H9 (cell line): ENCODE results near the gene KLHDC9. TPM values are rescaled to one million over a fixed set of nuclear protein-coding genes. Genes with fewer than 3 reads are reported as not detected.

Experiments
- DNase-seq: peaks from one replicate; pipeline ENCODE4 v3.0.0-alpha.2; 2017
- H2AFZ ChIP-seq: one replicate; pipeline ENCODE4 v1.6.1; 2013; ENCODE audit warnings: mild to moderate bottlenecking, low read length, control low read depth, moderate library complexity
- H2AK5ac ChIP-seq: 2 replicates; pipeline ENCODE4 v1.6.1; 2013; ENCODE audit warnings: low read length, control low read depth, mixed read lengths; ENCODE audit not compliant: insufficient read length
- H2BK120ac ChIP-seq: one replicate; pipeline ENCODE4 v1.6.1; 2013; ENCODE audit warnings: low read depth, mild to moderate bottlenecking, low read length, control low read depth, inconsistent platforms; ENCODE audit not compliant: poor library complexity, severe bottlenecking
- H2BK12ac ChIP-seq: 2 replicates; pipeline ENCODE4 v1.6.1; 2013; ENCODE audit warnings: low read length, control low read depth, mixed read lengths, low read depth; ENCODE audit not compliant: insufficient read length
- H2BK15ac ChIP-seq: 2 replicates; pipeline ENCODE4 v1.6.1; 2013; ENCODE audit warnings: low read depth, low read length, control low read depth
- H2BK20ac ChIP-seq: one replicate; pipeline ENCODE4 v1.6.1; 2013; ENCODE audit warnings: low read depth, mild to moderate bottlenecking, low read length, control low read depth, inconsistent platforms; ENCODE audit not compliant: poor library complexity, severe bottlenecking
- H2BK5ac ChIP-seq: 2 replicates; pipeline ENCODE4 v1.6.1; 2013; ENCODE audit warnings: low read length, control low read depth, mixed read lengths; ENCODE audit not compliant: insufficient read length
- H3K14ac ChIP-seq: 2 replicates; pipeline ENCODE4 v1.6.1; 2013; ENCODE audit warnings: low read length, control low read depth; ENCODE audit not compliant: insufficient read depth
- H3K18ac ChIP-seq: 2 replicates; pipeline ENCODE4 v1.6.1; 2013; ENCODE audit warnings: low read depth, mild to moderate bottlenecking, mixed read lengths, low read length, control low read depth; ENCODE audit not compliant: insufficient read length
- H3K23ac ChIP-seq: 2 replicates; pipeline ENCODE4 v1.6.1; 2013; ENCODE audit warnings: low read length, control low read depth, mixed read lengths, low read depth; ENCODE audit not compliant: insufficient read length
- H3K23me2 ChIP-seq: 2 replicates; pipeline ENCODE4 v1.6.1; 2013; ENCODE audit warnings: low read depth, mild to moderate bottlenecking, mixed read lengths, low read length, control low read depth; ENCODE audit not compliant: insufficient read length, poor library complexity, severe bottlenecking
- H3K27ac ChIP-seq: 2 replicates; pipeline ENCODE4 v1.5.1; 2013; ENCODE audit warnings: low read length, control low read depth, mixed read lengths, low read depth; ENCODE audit not compliant: insufficient read length
- H3K27me3 ChIP-seq: 2 replicates; pipeline ENCODE4 v1.6.1; 2013; ENCODE audit warnings: low read length, control low read depth, inconsistent platforms; ENCODE audit not compliant: insufficient read depth
- H3K4ac ChIP-seq: 2 replicates; pipeline ENCODE4 v1.6.1; 2013; ENCODE audit warnings: low read depth, mild to moderate bottlenecking, control low read depth, inconsistent platforms, low read length, moderate library complexity
- H3K4me1 ChIP-seq: 2 replicates; pipeline ENCODE4 v1.6.1; 2013; ENCODE audit warnings: low read length, control low read depth, inconsistent platforms; ENCODE audit not compliant: insufficient read depth
- H3K4me2 ChIP-seq: 2 replicates; pipeline ENCODE4 v1.6.1; 2013; ENCODE audit warnings: low read length, control low read depth, mixed read lengths; ENCODE audit not compliant: insufficient read length, insufficient read depth
- H3K56ac ChIP-seq: 2 replicates; pipeline ENCODE4 v1.6.1; 2013; ENCODE audit warnings: low read depth, mild to moderate bottlenecking, mixed read lengths, low read length, control low read depth; ENCODE audit not compliant: insufficient read length
- H3K79me1 ChIP-seq: 2 replicates; pipeline ENCODE4 v1.6.1; 2013; ENCODE audit warnings: low read depth, mild to moderate bottlenecking, moderate library complexity, low read length, control low read depth, inconsistent platforms; ENCODE audit not compliant: insufficient read depth, poor library complexity, severe bottlenecking
- H3K79me2 ChIP-seq: 2 replicates; pipeline ENCODE4 v1.6.1; 2013; ENCODE audit warnings: low read length, control low read depth, inconsistent platforms; ENCODE audit not compliant: insufficient read depth
- H3K9ac ChIP-seq: 2 replicates; pipeline ENCODE4 v1.6.1; 2013; ENCODE audit warnings: low read length, control low read depth, mixed read lengths; ENCODE audit not compliant: insufficient read length; ENCODE audit errors: extremely low read depth
- H3K9me3 ChIP-seq: one replicate; pipeline ENCODE4 v1.6.1; 2013; ENCODE audit warnings: low read depth, low read length, inconsistent platforms; ENCODE audit not compliant: control insufficient read depth
- H3T11ph ChIP-seq: one replicate; pipeline ENCODE4 v1.6.1; 2013; ENCODE audit warnings: mild to moderate bottlenecking, low read length, control low read depth, inconsistent platforms
- H4K20me1 ChIP-seq: one replicate; pipeline ENCODE4 v1.6.1; 2013; ENCODE audit not compliant: control insufficient read depth, insufficient read length, insufficient read depth
- H4K5ac ChIP-seq: 2 replicates; pipeline ENCODE4 v1.6.1; 2013; ENCODE audit warnings: low read depth, mild to moderate bottlenecking, mixed read lengths, low read length, control low read depth; ENCODE audit not compliant: insufficient read length
- H4K8ac ChIP-seq: replicated peaks from 2 replicates; pipeline ENCODE4 v1.6.1; 2013; ENCODE audit warnings: low read length, control low read depth, mixed read lengths, low read depth; ENCODE audit not compliant: insufficient read length
- H4K91ac ChIP-seq: 2 replicates; pipeline ENCODE4 v1.6.1; 2013; ENCODE audit warnings: low read depth, mild to moderate bottlenecking, moderate library complexity, mixed read lengths, low read length, control low read depth; ENCODE audit not compliant: insufficient read length
- H3K27ac Mint-ChIP-seq, 3 experiments: 2 replicates in 2 of 3; 3 replicates in 1 of 3; pipeline ENCODE4 v1.8.0; 2020 to 2021; ENCODE audit warnings: mixed read lengths in 3 of 3, mild to moderate bottlenecking in 1 of 3, moderate library complexity in 1 of 3
- H3K27me3 Mint-ChIP-seq: 2 replicates; pipeline ENCODE4 v1.8.0; 2021; ENCODE audit warnings: low read depth, mild to moderate bottlenecking, moderate library complexity, mixed read lengths
- H3K36me3 Mint-ChIP-seq, 3 experiments: 2 replicates in 2 of 3; 3 replicates in 1 of 3; pipeline ENCODE4 v1.8.0; 2020 to 2021; ENCODE audit warnings: low read depth in 3 of 3, mixed read lengths in 3 of 3; ENCODE audit not compliant: insufficient read depth in 1 of 3
- H3K4me1 Mint-ChIP-seq, 2 experiments: 2 replicates each; pipeline ENCODE4 v1.8.0; 2020; ENCODE audit warnings: mixed read lengths in 2 of 2
- H3K4me3 Mint-ChIP-seq, 2 experiments: 2 replicates in 1 of 2; 3 replicates in 1 of 2; pipeline ENCODE4 v1.8.0; 2020 to 2021; ENCODE audit warnings: mild to moderate bottlenecking in 2 of 2, mixed read lengths in 2 of 2, moderate library complexity in 1 of 2
- H3K9me3 Mint-ChIP-seq, 2 experiments: 2 replicates in 1 of 2; 3 replicates in 1 of 2; pipeline ENCODE4 v1.8.0; 2020; ENCODE audit warnings: mild to moderate bottlenecking in 2 of 2, mixed read lengths in 2 of 2, moderate library complexity in 1 of 2
- CTCF ChIP-seq: fragments of 200-600 bp; sonication (generic); conservative IDR thresholded peaks from 3 replicates; pipeline ENCODE4 v1.8.0; 2021; ENCODE audit warnings: antibody characterized with exemption, mild to moderate bottlenecking
- WGBS: extraction: QIAGEN DNeasy Blood & Tissue Kit; methylation state at CpG from one replicate; pipeline ENCODE4 v1.1.7; 2013; ENCODE audit warnings: missing lambda C conversion rate, low lambda C conversion rate, mixed read lengths; ENCODE audit not compliant: insufficient read length; ENCODE audit errors: extremely low coverage; 5-methylcytosine and 5-hydroxymethylcytosine counted together
- total RNA-seq: library from RNA; stranded (reverse); gene quantifications from 2 replicates; pipeline ENCODE4 v1.2.1, GENCODE V29; 2021

The KLHDC9 gene
- total RNA-seq, 1 experiment from 2014 or later, result 6.6 TPM

GRCh38 chr1:161066694-161067093, 31.5 kb upstream of the KLHDC9 start:
- Histone ChIP-seq H2AFZ (no peak overlapping the region), H4K20me1 (no peaks in the 10 kb centered on the region), H3K4me1 (no peaks in the 10 kb centered on the region; the same call in 1 of the 2 replicates), H4K91ac (no peak overlapping the region), H4K5ac (no peak overlapping the region), H3K27me3 (no peaks in the 10 kb centered on the region), H2BK5ac (no peak overlapping the region), H2AK5ac (no peak overlapping the region), H2BK20ac (no peak overlapping the region), H3K18ac (no peak overlapping the region), H3K79me2 (no peaks in the 10 kb centered on the region), H3K23me2 (no peaks in the 10 kb centered on the region), H3K4ac (no peak overlapping the region), H3K9ac (no peak overlapping the region), H2BK15ac (no peak overlapping the region), H3K4me2 (no peak overlapping the region), H3K79me1 (no peaks in the 10 kb centered on the region), H3K27ac (no peak overlapping the region), H3K14ac (no peak overlapping the region), H3K9me3 (no peaks in the 10 kb centered on the region), H2BK120ac (no peak overlapping the region), H3T11ph (no peak overlapping the region), H4K8ac (no peak overlapping the region), H3K23ac (no peak overlapping the region), H2BK12ac (no peak overlapping the region), H3K56ac (no peak overlapping the region)
- Mint-ChIP-seq H3K27me3 (peaks cover 15% of the 10 kb centered on the region), H3K36me3 (no peaks in the 10 kb centered on the region), H3K4me1 (peaks cover 18 to 19% of the 10 kb centered on the region in 2 experiments), H3K4me3 (no peak overlapping the region), H3K27ac (no peak overlapping the region), H3K9me3 (no peaks in the 10 kb centered on the region)
- no peak for DNase-seq
- WGBS, result no CpG with 5 or more reads among the region's 3 CpGs
- TF ChIP-seq CTCF, result no peak
